ENCODE results near the gene PDE1C. TPM values are rescaled to one million over a fixed set of nuclear protein-coding genes. Genes with fewer than 3 reads are reported as not detected.

The PDE1C gene
- total RNA-seq, 4 donors from 2014 or later = 0.19 to 14.5 (median 2.9) TPM

- Histone ChIP-seq H3K4me3 (no peak overlapping the region), H3K27me3 (no peaks in the 10 kb centered on the region), H3K9me3 (no peaks in the 10 kb centered on the region), H3K4me1 (no peaks in the 10 kb centered on the region), H3K27ac (no peak overlapping the region), H3K36me3 (no peaks in the 10 kb centered on the region)
- TF ChIP-seq CTCF (IDR thresholded peaks at IDR 0.05) (no peak), POLR2A (IDR thresholded peaks at IDR 0.05) (no peak)
- intact Hi-C loops (cut with DNase I) = no loop called here
- DNase-seq = no peak
- 48 to 70% methylated on average over 1 of the region's 1 CpG for WGBS, 2 donors
These were observed 87.2 kb downstream of the PDE1C start for GRCh38 chr7:31982962-31983361.

GRCh38 chr7:31981874-31982390, 88.3 kb downstream of the PDE1C start:
- no peak overlapping the region for H3K27ac ChIP-seq
- intact Hi-C loops (cut with DNase I) = no loop called here
- no peak for TF ChIP-seq CTCF (IDR thresholded peaks at IDR 0.05)
- no peak for TF ChIP-seq POLR2A (IDR thresholded peaks at IDR 0.05)
- H3K4me1 ChIP-seq = no peaks in the 10 kb centered on the region
- 69 to 74% methylated on average over 5 to 6 of the region's 6 CpGs for WGBS, 2 donors
- no peak overlapping the region for H3K4me3 ChIP-seq
- no peaks in the 10 kb centered on the region for H3K27me3 ChIP-seq
- H3K9me3 ChIP-seq = no peaks in the 10 kb centered on the region
- no peaks in the 10 kb centered on the region for H3K36me3 ChIP-seq
- DNase-seq = no peak

GRCh38 chr7:31979690-31980330, 90.4 kb downstream of the PDE1C start:
- WGBS, 2 donors = 63 to 90% methylated on average over 1 of the region's 1 CpG
- no peak overlapping the region for H3K27ac ChIP-seq
- intact Hi-C loops (cut with DNase I) = no loop called here

GRCh38 chr7:31975546-31975945, 94.7 kb downstream of the PDE1C start:
- no peak for DNase-seq
- intact Hi-C loops (cut with DNase I) = no loop called here
- 79 to 82% methylated on average over 5 of the region's 5 CpGs for WGBS, 2 donors

More at GRCh38 chr7:31979690-31980330, 90.4 kb downstream of the PDE1C start:
- Histone ChIP-seq H3K27me3 (no peaks in the 10 kb centered on the region), H3K9me3 (no peaks in the 10 kb centered on the region), H3K4me1 (no peaks in the 10 kb centered on the region), H3K4me3 (no peak overlapping the region), H3K36me3 (no peaks in the 10 kb centered on the region)
- TF ChIP-seq CTCF (IDR thresholded peaks at IDR 0.05) (no peak), POLR2A (IDR thresholded peaks at IDR 0.05) (no peak)
- DNase-seq = no peak

More at GRCh38 chr7:31975546-31975945, 94.7 kb downstream of the PDE1C start:
- H3K9me3 ChIP-seq = no peaks in the 10 kb centered on the region
- no peaks in the 10 kb centered on the region for H3K36me3 ChIP-seq
- H3K4me3 ChIP-seq = no peak overlapping the region
- TF ChIP-seq CTCF (IDR thresholded peaks at IDR 0.05) (no peak), POLR2A (IDR thresholded peaks at IDR 0.05) (no peak)
- H3K4me1 ChIP-seq = no peaks in the 10 kb centered on the region
- H3K27ac ChIP-seq = no peak overlapping the region
- H3K27me3 ChIP-seq = no peaks in the 10 kb centered on the region
